GM04503 (cell line): Measurements from ENCODE around the gene CDHR3.
"Not testable (repeated sequence)": the region's sequence is repeated elsewhere in the genome, so short reads cannot be mapped to it uniquely, and the experiment has no call there.

Experiments
- DNase-seq: peaks from one replicate; pipeline ENCODE4 v3.0.0-alpha.2; 2012; ENCODE audit warnings: low read depth

CDHR3 gene

DNA sequence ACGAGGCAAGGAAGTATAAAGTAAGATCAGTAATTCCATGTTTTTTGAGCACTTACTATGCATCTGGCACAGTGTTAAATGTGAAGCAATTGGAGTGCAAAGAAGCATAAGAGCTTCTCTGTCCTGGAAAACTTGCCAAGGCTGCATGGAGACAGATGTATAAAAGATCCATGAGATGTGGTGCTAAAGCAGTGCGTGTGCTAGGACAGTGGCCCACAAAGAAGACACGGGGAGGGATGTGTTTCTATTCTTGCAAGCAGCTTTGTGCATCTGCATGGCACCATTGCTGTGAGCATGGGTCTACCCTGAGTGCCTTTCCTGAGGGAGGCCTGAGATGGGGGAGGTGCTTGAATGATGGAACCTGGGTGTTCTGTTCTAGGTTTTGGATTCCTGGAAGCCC is 5.1 kb upstream of the CDHR3 start:
- no peak for DNase-seq

- DNase-seq, result no peak
Measured at GRCh38 chr7:105962353-105962752, 711 bp upstream of the CDHR3 start.

DNA sequence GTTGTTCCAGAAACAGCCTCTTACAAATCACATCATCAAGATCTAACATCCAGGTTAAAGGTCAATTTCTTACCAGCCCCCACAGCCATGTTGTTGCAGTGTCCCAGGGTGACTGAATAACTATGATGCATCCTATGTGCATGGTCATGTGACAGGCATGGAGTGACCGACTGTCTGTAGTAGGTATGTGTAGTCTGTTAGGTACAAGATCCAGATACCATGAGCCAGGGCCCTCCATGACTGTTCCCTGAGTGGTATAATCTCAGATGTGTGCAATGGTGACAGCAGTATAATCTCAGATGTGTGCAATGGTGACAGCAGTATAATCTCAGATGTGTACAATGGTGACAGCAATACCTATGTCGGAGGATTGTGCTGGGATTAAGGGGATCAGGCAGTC is 8.8 kb downstream of the CDHR3 start:
- DNase-seq, result no peak

GRCh38 chr7:105972276-105972675 is 9.2 kb downstream of the CDHR3 start:
- DNase-seq, result no peak

DNA sequence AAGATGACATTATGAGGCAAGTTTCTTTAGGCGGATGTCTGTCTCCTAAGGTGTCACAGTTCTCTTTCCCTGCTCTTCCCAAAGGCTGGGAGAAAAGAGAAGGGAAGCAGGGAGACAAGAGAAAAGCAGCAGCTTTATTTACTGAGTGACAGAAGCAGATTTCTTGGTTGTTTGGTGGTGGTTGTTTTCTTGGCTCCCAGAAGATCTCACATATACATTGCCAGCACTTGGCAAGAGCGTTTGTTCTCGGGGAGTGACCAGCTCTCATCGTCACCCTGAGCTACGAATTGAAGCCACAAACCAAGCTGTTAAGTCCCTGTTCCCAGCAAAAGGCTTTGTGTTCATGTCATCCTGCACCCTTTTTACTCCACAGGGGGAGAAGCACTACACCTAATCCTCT is 11.4 kb downstream of the CDHR3 start:
- no peak for DNase-seq

DNA sequence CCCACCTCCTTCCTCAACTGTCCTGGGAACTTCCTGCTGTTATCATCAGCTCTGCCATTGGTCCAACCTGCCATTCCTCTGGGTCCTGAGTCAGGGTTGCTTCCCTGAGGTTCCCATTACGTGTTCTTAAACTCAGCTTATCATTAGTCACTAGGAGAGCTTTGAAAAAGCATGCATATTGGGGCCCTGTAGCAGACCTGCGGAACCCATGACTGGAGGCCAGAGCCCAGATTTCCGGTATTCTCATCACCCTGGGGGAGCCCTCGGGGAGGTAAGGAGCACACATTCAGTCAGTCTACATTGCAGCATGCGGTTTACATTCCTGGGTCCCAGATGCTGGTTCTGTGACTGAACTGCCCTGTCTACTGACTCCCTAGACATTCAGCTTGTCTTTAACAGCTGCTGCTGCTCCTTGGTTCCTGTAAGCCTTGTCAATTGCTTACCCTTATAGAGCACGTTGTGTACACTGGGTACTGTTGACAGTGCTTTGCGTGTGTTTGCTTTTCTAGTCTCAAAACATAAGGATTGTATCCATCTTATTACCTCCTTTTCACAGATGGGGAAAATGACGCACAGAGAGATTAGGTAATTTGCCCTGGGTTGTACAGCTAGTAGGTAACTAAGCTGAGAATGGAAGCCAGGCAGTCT is 12.8 kb downstream of the CDHR3 start:
- DNase-seq, result peak; percentile 3

DNA sequence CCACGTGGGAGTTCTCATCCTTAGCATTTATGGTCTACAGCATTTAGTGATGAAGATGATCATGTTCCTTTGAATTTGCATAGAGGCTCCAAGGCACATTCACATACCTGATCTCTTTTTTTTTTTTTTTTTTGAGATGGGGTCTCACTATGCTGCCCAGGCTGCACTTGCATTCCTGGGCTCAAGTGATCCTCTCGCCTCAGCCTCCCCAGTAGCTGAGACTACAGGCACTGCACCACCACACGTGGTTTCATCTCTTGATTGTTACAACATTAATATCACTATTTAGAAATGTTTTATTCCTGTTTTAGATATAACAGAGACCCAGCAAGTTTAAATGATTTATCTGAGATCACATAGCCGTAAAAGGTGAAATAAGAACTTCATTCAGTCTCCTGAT is 13.8 kb downstream of the CDHR3 start:
- no peak for DNase-seq

- DNase-seq, result no peak
Measured at GRCh38 chr7:105978035-105978434, 15.0 kb downstream of the CDHR3 start.

DNA sequence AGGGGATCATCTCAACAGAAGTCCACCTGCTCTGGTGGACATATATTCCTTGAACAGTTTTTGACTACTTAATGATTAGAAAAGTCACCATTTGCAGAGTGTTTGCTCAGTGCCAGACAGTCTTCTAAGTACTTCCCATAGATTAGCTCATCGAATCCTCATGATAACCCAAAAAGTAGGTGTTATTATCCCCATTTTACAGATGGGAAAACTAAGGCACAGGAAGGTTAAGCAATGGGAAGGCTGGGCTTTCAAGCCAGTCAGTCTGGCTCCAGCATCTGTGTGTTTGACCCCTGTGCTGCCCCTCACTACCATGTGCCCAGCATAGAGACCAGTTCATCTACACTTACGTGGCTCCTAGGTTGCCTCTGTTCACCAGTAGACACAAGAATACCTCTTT is 15.9 kb downstream of the CDHR3 start:
- DNase-seq, result no peak

DNA sequence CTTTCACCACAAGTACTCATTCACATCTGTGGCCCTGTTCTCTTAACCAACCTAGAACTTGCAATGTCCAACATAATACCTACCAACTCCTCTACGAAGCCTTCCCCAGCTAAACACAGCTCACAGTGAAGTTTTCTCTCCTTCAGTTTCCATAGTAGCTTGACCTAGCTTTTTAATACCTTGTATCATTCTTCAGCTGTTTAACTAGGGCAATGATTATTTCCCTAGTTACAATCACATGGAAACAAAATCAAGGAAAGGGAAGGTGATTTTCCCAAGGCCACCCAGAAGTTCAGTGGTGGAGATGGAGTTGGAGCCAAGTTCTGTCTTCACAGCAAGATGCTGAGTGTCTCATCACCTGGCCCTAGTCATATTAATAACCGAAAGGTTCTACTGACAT is 16.3 kb downstream of the CDHR3 start:
- DNase-seq, result no peak

- no peak for DNase-seq
Measured at GRCh38 chr7:105980645-105981396, 17.8 kb downstream of the CDHR3 start.

GRCh38 chr7:105982388-105982787 is 19.3 kb downstream of the CDHR3 start:
- DNase-seq, result no peak

DNA sequence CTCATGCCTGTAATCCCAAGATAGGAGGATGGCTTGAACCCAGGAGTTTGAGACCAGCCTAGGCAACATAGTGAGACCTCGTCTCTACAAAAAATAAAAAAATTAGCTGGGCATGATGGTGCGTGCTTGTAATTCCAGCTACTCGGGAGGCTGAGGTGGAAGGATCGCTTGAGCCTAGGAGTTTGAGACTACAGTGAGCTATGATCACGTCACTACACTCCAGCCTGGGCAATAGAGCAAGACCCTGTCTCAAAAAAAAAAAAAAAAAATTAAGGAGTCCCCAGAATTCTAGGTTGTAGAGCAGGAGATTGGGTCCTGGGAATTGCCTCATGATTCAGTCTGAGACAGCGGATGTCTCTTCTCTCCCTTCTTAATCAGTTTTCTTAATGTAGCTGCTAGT is 21.7 kb downstream of the CDHR3 start:
- not testable (repeated sequence) for DNase-seq

GRCh38 chr7:105985229-105985628 is 22.2 kb downstream of the CDHR3 start:
- no peak for DNase-seq

GRCh38 chr7:105985672-105986215 is 22.7 kb downstream of the CDHR3 start:
- no peak for DNase-seq

GRCh38 chr7:105987046-105987445 is 24.0 kb downstream of the CDHR3 start:
- DNase-seq, result no peak

- no peak for DNase-seq
Measured at GRCh38 chr7:105988276-105988675, 25.2 kb downstream of the CDHR3 start.

- no peak for DNase-seq
Measured at GRCh38 chr7:105989191-105989590, 26.1 kb downstream of the CDHR3 start.

- no peak for DNase-seq
Measured at GRCh38 chr7:105989686-105990085, 26.6 kb downstream of the CDHR3 start.

GRCh38 chr7:105990141-105990540 is 27.1 kb downstream of the CDHR3 start:
- DNase-seq, result no peak

GRCh38 chr7:105990727-105991453 is 27.8 kb downstream of the CDHR3 start:
- DNase-seq, result no peak

DNA sequence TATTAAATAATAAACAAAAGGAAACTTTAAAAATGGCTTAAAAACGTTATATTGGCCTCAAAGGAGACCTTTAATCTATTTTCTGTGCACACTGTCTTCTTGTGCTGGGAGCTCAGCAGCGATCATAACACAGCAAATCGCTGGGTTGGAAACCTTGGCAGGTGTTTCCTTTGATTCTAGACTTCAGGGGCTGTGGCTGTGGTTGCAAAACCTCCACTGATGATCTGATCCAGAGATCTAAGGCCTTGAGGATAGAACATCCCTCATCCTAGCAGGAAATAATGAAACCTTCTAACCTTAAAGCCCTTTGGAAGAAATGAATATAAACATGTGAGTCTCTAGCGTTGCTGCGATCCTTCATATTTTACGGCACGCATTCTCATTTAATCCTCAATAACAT is 29.8 kb downstream of the CDHR3 start:
- DNase-seq, result no peak
